Fibroblast of the aortic adventitia (primary cell): Measurements from ENCODE around the gene SFXN5. TPM values are rescaled to one million over a fixed set of nuclear protein-coding genes. Genes with fewer than 3 reads are reported as not detected.

Source experiments
- DNase-seq: peaks from one replicate; pipeline ENCODE4 v3.0.0-alpha.2; 2010; ENCODE audit warnings: low read depth
- H3K4me3 ChIP-seq: 2 replicates; pipeline ENCODE4 v1.5.1; 2011; ENCODE audit warnings: low read depth, mild to moderate bottlenecking, control low read depth, low read length, moderate library complexity
- total RNA-seq: library from RNA; depleted of rRNA; stranded (reverse); fragments of >200 nt; gene quantifications from 2 replicates; pipeline ENCODE4 v1.2.3, GENCODE V29; 2012; ENCODE audit warnings: low replicate concordance
- TF ChIP-seq, protein P1 (sequence below): IDR thresholded peaks from 2 replicates; pipeline ENCODE4 v1.5.1; 2011; ENCODE audit warnings: mild to moderate bottlenecking, low read length, control low read depth, inconsistent platforms; ENCODE audit not compliant: insufficient read depth

SFXN5 gene
- total RNA-seq, 1 donor = 19.0 TPM

DNA sequence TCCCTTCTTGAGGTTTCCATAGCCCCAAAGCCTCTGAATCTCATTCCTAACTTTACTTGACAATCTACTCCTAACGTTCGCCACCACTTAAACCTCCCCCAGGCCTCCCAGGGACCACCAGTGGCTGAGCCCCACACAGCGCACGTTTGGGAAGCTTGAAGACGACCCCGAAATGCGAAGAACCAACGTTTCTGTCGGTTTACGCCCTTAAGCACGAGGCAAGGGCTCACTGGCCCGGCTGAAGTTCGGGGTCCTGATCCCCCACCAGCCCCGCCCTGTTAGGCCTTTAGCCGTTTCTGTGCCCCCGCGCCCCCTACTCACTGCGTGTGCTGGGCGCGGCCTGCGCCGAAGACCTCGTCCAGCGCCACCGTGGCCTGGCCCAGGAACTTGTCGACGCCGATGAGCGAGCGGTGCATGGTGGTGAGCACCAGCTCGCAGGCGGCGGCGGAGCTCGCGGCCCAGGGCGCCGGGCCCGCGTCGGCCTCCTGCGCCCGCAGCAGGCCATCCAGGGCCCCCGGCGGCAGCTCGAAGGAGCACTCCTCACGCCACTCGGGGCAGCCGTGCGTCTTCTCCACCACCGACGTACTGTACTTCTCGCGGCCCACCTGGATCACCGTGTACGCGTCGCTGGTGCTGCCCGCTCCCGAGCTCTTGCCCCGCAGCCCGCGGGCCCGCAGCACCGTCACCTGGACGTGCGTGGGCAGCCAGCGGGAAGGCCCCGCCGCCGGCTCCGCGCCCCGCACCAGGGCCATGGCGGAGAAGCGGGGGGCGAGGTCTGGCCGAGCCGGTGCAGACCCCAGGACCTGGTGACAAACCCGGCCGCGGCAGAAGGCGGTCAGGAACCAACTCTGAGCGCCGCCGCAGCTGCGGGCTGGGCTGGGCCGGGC is 40.8 kb upstream of the SFXN5 start:
- DNase-seq = no peak

DNA sequence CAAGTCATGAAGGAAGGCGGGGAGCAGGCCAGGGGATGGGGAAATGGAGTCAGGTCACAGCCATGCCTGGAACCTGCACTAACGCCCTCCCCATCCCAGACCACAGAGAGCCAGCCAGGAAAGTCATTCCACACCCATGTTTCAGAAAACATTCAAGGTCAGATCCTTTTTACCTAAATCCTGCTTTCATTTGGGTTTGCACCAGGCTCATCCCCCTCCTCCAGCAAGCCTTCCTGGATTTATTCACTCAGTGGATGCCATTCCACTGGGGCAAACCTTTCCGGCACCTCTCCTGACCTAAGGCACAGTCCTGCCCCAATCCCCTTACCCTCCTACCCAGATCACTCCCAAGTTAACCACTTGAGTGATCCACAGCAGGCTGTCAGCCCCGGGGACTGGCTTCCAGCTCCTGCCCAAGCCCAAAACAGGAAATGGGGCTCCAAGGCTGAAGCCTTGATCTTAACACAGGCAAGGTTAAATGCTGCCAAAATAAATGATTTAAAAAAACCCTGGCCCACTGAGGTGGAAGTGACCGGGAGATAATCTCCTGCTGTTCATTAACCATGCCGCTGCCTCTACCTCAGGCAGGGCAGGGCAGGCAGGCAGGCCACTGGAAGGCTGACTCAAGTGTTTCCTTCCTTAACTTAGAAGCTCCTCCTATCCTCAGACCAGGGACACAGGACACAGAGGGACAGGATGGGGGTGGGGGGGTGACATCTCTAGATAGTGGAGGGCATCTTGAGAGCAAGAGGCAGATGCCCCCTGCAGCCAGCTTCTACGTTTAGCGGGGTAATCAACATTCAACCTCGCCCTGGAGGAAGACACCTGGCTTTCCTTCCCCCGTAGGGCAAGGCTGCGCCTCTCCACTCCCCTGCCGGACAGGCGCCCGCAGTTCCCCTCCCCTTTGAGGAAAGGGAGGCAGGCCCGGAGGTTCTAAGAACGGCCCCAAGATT is 39.8 kb upstream of the SFXN5 start:
- H3K4me3 ChIP-seq = peak overlapping the region; percentile 87
- no peak for DNase-seq
- TF ChIP-seq, protein P1, sequence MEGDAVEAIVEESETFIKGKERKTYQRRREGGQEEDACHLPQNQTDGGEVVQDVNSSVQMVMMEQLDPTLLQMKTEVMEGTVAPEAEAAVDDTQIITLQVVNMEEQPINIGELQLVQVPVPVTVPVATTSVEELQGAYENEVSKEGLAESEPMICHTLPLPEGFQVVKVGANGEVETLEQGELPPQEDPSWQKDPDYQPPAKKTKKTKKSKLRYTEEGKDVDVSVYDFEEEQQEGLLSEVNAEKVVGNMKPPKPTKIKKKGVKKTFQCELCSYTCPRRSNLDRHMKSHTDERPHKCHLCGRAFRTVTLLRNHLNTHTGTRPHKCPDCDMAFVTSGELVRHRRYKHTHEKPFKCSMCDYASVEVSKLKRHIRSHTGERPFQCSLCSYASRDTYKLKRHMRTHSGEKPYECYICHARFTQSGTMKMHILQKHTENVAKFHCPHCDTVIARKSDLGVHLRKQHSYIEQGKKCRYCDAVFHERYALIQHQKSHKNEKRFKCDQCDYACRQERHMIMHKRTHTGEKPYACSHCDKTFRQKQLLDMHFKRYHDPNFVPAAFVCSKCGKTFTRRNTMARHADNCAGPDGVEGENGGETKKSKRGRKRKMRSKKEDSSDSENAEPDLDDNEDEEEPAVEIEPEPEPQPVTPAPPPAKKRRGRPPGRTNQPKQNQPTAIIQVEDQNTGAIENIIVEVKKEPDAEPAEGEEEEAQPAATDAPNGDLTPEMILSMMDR = no peak

More for the DNA sequence above, 40.8 kb upstream of the SFXN5 start:
- peak overlapping the region; percentile 87 for H3K4me3 ChIP-seq
- TF ChIP-seq, protein P1 = peak; percentile 1

DNA sequence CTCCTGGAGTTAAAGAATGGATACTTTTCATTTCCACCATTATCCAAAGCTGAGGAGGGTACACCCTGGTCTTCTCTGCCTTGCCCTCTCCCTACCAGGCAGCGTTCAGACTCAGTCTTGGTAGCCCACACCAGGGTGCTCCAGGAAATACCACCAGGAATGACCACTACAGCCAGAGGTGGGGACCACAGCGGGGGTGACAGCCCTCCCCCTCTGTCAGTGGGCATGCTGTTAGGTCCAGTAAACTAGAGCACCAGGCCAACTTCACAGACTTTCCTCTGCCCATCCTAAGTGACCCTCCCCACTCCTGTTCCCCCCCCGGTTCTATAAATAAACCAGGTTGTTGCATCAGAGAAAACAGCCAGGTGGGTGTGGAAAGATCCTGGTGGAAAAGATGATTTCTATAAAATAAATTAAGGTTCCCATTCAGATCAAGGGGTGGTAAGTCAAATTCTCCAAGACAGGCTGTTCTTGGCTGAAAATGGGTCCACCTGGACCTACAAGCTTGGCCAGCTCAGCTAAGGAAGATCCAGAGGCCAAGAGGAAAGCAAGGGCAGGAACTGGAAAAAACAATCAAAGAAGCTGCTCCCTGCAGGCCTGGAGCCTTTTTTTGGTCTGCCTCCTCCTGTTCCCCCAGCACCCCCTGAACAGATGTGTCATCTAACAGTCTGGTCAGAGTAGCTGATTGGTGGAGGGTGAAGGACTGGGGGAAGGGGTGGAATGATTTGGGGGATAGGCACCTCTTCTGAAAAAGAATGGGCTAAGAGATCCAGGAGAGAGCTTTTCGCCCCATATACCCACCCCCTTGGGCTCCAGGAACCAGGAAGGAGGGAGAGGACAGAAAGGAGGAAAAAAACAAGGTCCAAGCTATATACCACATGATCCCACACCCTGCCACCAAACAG is 38.9 kb upstream of the SFXN5 start:
- peak overlapping the region; percentile 87 for H3K4me3 ChIP-seq
- TF ChIP-seq, protein P1 = no peak
- peak; percentile 48 for DNase-seq

DNA sequence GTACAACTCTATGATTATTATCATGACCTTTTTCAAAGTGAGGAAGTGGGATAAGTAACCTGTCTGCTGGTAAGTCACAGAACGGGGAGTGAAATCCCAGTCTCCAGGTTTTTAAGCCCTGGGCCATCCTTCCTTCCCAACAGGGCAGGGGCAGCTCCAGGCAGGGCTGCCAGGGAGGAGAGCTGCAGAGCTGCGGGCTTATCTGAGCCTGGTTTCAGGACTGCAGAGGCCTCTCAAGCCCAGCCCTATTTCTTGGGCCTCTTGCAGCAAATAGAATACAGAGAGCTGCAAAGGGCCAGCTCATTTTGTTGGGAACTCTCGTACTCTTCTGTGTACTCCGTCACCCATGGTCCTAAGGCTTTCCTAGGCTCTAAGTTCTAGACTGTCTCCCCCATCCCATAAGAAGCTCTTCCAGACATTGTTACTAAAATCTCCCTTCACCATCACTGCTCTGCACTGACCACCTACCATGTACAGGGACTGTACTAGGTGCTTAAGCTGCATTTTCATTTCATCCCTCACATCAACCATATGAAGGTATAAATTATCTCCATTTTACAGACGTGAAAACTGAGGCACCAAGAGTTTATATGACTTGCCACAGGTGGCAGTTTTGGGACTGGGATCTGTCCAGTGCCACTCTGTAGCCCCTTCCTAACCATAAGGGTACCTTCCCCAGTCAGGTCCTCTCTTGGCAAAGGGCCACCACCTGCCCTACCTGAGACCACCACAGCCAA is 38.1 kb upstream of the SFXN5 start:
- no peak overlapping the region for H3K4me3 ChIP-seq
- DNase-seq = peak; percentile 23
- TF ChIP-seq, protein P1 = no peak

DNA sequence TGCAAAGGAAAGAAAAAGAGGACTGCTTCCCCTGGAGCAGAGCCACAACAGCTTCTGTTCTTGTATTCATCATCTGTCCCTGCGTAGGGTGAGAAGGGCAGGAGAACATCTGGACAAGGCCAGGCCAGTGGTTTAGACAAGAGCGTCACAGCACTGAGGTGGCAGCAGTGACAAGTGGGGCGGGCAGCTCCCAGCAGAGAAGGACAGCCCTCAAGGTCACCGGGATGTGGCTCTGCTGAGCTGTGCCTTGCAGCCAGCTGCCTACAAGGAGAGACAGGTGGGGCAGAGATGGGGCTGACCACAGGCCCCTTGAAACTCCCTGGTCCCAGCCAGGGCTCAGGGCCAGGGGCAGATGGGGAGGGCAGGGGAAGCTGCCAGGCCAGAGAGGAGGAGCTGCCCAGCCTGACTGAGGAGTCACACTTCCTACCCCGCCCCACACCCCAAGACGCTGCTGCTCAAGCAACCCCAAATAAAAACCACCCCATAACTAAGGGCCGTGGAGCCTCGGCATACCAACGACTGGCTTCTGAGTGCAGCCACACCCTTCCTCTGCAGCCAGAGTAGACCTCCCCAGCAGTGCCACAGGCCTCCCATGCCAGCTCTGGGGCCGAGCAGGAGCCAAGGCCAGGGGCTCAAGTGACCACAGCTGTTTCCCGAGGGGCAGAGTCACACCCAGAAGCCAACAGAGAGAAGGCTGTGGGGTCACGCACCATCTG is 35.9 kb upstream of the SFXN5 start:
- DNase-seq = peak; percentile 24
- H3K4me3 ChIP-seq = no peak overlapping the region
- TF ChIP-seq, protein P1 = no peak
